D341Med (cell line): ENCODE measurements around the gene TTLL9.
"Not testable (repeated sequence)": the region's sequence is repeated elsewhere in the genome, so short reads cannot be mapped to it uniquely, and the experiment has no call there.

ENCODE experiments used
- DNase-seq: peaks from one replicate; pipeline ENCODE4 v3.0.0; 2012; ENCODE audit warnings: low spot score

Gene TTLL9

DNA sequence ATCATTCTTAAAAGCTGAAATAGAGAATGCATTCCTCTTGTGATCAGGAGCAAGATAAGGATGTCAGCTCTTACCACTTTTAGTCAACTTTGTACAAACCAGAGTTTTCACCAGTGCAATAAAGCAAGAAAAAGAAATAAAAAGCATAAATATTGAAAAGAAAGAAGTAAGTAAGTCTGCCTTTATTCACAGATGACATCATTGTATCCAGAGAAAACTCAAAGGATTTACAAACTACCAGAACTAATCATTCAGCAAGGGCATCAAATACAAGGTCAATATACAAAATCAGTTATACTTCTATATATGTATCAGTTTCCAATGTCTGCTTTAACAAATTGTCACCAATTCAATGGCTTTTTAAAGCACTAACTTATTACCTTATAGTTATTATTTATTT, 13.4 kb downstream of the TTLL9 start:
- DNase-seq, result no peak

- DNase-seq, result no peak
These were observed 20.2 kb downstream of the TTLL9 start for GRCh38 chr20:31890646-31891045.

DNA sequence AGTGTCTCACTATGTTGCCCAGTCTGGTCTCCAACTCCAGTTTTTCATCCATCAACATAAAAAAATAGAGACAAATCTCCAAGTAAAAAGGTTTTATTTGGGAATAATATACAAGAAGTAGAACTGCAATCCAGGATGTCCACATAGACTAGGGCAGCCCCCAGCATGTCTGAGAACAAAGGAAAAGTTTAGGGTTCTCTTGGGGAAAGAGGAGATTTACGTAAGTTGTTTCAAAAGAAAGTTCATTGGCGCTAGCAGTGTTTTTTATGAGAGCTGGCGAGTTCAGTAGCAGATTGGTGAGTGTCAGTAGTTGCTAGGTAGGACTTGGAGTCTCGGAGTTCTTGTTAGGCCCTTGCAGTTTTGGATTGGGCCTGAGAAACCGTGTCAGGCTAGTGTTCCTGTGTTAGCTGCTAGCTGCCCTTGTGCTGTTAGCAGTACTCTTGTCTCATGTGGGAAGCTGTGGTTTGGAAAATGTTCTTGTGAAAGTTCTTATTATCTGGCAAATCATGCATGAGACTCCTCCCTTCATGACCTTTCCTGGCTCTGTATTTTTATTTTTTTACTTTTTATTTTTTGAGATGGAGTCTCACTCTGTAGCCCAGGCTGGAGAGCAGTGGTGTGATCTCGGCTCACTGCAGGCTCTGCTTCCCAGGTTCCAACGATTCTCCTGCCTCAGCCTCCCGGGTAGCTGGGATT, 24.7 kb downstream of the TTLL9 start:
- no peak for DNase-seq

GRCh38 chr20:31896049-31896448, 25.6 kb downstream of the TTLL9 start:
- no peak for DNase-seq

DNA sequence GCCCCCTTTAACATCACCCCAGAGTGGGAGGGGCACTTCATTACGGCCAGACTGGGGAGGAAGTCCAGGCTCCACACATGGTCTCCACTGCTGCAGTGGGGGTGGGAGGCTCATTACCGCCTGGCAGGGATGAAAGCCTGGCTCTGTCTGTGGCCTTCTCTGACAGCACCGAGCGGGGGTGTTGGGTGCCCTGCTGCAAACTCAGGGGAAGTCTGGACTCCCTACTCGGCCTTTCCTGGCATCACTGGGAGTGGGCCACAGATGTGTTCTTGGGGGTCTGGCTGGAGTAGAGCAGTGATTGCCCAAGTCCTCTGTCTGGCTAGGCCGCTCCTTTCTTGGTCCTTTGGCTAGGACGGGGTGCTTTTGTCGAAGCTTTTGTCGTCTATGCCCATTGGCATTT, 27.1 kb downstream of the TTLL9 start:
- DNase-seq, result no peak

DNA sequence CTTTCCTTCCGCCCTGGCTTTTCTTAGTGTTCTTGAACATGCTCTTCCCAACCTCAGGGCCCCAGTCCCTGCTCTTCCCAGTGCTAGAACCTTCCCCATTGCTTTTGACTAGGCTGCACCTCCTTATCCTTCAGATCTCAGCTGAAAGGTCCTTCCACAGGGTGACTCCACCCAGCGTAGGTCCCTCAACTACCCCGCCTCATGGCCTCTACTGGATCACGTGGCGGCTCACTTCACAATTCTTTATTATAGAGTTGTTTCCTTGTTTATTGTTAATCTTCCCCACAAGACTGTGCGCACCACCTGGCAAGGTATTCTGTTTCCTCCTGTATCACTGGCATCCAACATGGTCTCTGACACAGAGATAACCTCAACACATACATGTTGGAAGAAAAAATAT, 31.2 kb downstream of the TTLL9 start:
- DNase-seq, result no peak

DNA sequence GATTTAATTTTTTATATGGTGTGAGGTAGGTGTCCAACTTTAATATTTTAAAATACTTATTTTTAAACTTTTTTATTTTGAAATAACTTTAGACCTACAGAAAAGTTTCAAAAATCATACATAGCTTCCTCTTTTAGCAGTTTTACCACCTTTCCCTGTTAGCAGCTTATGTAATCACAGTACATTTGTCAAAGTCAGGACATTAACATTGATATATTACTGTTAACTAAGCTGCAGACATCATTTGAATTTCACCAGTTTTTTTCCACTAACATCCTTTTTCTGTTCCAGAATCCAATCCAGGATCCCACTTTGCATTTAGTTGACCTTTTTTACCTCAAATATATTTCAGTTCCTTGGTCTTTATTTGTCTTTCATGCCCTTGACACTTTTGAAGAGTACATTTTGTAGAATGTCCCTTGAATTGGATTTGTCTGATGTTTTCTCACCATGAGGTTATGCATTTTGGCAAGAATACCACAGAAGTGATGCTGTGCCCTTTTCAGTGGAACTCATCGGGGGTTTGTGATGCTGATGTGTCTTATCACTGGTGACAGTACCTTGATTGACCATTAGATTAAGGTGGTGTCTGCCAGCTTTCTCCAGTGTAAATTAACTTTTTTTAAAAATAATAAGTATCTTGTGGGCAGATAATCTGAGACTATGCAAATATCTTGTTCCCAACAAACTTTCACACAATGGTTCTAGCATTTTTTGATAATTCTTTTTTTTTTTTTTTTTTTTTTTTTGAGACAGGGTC, 33.4 kb downstream of the TTLL9 start:
- no peak for DNase-seq

DNA sequence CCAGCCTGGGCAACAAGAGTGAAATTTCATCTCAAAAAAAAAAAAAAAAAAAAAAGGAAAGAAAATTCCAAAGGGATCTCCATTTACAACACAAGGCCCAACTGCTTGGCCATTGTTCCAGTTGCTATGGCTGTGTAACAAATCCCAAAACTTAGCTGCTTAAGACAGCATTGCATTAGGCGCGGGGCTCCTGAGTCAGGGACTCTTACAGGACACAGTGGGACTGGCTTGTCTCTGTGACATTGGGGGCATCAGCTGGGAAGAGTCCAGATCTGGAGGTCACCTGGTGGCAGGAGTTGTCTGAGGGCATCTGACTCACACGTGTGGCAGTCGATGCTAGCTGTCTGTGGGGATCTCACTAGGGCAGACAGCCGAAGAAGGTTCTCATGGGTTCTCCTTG, 35.6 kb downstream of the TTLL9 start:
- DNase-seq, result no peak

DNA sequence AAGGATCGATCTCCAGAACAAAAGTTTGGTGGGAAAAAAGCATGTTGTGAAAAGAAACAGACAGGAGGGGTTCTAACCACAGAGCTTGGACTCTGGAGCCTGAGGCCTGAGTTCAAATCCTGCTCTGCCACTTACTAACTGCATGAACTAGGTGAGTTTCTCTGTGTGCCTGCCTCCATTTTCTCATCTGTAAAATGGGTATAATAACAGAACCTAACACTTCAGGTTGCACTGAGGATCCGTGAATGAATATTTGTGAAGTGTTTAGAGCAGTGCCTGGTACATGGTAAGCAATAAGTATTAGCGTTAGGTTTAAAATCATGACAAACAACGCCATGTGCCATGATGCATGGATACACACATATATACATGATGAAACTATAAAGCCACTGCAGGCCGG, 36.6 kb downstream of the TTLL9 start:
- no peak for DNase-seq

GRCh38 chr20:31908016-31908415, 37.6 kb downstream of the TTLL9 start:
- DNase-seq, result no peak

GRCh38 chr20:31908424-31908823, 38.0 kb downstream of the TTLL9 start:
- no peak for DNase-seq

GRCh38 chr20:31909253-31910070, 39.0 kb downstream of the TTLL9 start:
- no peak for DNase-seq

GRCh38 chr20:31910071-31910803, 39.8 kb downstream of the TTLL9 start:
- no peak for DNase-seq

GRCh38 chr20:31913431-31914157, 43.2 kb downstream of the TTLL9 start:
- DNase-seq, result no peak

DNA sequence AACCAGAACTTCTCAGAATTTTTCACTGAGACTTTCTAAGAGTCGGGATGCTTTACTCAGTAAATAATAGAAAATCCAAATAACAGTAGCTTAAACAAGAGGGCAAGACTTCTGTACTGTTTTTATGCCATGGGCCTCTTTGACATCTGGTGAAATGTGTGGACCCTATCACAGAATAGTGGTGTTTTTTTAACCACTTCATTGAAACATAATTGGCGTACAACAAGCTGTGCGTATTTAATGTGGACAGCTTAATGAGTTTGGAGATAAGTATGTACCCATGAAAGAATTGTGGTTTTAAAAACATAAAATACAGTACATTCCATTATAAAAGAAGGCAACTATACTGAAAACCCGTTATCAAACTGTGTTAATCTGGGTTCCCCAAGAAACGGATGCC, 43.7 kb downstream of the TTLL9 start:
- no peak for DNase-seq

DNA sequence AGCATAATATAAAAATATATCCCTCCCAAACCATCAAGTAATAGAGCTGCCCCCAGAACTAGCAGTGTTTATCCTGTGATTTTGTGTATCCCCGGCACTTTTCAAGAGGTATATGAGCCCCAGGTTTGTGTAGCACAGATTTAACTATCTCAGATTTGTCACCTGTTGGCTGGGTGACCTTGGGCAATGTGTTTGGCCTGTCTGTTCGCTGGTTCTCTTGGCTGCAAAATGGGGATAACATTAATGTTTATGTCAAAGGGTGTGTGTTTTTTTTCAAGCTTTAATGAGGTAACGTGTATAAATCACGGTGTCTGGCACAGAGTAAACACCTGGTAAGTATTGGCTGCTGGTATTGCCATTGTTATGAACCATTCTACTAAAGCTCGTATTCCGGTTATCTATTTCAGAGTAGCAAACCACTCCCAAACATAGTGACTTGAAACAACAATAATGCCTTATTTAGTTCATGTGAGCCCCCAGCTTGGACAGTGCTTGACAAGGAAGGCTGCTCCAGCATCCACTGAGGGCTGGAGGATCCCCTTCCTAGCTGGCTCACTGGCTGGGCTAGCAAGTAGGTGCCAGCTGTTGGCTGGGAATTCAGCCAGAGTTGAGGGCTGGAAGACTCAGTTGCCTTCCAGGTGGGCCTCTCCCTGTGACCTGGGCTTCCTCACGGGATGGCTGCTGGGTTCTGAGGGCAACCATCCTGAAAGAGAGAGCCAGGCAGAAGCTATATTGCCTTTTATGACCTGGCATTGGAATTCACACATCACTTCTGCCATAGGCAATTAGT, 45.3 kb downstream of the TTLL9 start:
- no peak for DNase-seq

DNA sequence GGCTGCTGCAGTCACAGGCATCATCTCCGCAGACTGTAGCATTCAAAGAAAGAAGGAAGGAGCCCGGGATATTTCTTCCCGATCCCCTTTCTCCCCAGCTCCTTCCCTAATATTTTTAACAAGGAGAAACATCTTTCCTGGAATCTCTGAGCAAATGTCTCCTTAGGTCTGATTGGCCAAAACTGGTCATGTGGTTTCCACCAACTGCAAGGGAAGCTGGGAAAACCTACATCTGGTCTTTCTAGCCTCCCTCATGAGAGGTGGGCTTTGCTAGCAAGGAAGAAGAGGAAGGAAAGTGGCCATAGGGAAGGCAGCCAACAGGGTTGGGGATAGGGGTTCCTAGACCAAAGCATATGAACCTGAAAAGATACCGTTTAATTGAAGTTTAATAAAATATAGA, 46.3 kb downstream of the TTLL9 start:
- DNase-seq, result no peak

GRCh38 chr20:31917962-31918412, 47.6 kb downstream of the TTLL9 start:
- not testable (repeated sequence) for DNase-seq

DNA sequence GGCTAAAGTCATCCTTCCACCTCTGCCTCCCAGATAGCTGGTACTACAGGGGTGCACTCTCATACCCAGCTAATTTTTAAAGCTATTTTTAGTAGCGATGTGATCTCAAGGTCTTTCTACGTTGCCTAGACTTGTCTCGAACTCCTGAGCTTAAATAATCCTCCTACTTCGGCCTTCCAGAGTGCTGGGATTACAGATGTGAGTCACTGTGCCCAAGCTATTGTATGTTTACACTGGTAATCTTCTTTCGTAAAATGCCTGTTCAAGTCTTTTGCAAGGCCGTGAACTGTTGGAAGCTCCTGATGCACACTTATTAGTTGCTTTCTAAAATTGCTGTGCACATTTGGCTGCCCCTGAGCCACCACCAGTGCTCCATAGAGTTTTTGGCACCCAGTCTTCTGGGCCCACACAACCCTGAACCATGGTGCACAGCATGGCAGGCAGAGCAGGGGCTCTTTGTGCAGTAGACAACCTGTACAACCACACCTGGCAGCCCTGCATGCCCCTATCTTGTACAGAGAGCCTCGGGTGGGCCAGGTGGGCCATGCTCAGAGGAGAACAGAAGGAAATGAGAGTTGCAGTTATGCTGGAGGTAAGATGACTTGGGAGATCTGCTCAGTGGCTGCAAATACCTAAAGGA, 48.2 kb downstream of the TTLL9 start:
- no peak for DNase-seq
